ENCODE results near the gene MRPS6.

The MRPS6 gene

DNA sequence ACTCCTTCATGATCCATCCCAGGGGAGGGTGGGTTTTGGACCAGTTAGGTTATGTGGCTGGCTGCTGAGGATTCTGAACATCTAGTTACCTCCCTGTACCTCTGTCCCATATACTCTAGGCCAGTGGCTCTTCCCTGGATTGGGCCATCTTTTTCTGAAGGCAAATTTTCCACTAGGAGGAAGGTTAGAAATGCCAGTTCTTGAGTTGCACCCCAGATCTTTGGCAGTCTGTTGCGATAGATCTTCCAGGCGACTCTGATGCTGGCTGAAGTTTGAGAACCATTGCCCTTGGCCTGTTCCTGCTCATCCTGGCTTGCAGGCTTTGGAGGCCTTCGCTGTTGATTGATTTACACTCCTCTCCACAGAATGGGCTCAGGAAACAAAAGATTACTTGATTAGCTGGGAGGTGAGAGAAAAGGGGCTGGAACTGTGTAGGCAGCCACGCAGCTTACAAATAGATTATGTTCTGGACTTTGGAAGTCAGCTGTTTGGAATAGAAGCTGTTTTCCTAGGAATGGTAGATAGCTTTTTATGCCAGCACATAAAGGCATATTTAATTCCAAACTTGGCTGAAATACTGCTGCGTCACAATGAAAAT, 110.1 kb downstream of the MRPS6 start:
- DNase-seq, result no peak

DNA sequence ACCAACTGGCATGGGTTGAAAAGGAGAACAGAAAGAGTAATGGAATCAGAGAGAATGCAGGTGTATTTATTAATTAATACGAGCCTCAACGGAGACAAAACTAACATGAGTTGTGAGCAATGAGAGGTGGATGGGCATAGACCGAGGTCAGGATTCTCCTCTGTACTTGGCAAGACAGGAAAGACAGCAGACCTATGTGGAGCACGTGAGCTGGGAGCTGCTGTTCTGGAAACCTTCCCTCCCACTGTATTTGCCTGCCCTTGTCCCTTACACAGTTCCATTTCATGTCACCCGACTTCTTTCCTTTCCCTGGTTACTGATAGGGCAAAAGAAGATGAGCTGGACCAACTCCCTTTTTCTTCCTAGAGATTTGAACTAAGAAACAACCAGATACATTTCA, 110.9 kb downstream of the MRPS6 start:
- no peak for DNase-seq

DNA sequence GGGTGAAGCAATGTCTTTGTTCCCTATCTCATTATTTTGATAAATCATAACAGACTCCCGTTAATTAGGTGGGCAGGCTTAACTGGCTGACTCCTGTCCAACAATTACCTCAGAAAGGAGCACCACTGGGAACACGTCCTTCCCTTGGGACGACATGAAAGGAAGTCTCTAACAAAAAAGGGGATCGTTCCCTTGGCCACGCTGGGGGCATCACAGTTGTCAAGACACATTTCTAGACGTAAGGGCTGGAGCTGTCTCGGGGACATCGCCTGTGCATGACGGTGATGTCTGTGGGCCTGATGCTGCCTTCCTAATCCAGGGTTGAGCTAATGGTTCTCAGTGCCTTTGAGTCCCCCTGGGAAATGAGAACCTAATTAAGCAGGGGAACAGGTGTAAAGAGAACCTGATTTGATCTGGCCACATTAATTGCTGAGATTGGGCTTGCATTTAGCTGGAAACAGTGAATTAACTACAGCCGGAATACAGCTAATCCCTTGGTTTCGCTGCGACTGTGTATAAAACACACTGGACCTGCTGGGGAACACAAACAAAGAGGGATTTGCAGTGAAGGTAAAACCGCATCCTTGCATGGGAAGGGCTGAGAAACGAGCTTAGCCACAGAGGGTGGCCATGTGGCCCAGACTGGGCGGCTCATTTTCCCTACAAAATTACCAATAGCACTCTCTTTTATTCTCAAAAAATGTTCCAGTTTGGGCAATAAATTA, 111.8 kb downstream of the MRPS6 start:
- peak; percentile 86 for DNase-seq

DNA sequence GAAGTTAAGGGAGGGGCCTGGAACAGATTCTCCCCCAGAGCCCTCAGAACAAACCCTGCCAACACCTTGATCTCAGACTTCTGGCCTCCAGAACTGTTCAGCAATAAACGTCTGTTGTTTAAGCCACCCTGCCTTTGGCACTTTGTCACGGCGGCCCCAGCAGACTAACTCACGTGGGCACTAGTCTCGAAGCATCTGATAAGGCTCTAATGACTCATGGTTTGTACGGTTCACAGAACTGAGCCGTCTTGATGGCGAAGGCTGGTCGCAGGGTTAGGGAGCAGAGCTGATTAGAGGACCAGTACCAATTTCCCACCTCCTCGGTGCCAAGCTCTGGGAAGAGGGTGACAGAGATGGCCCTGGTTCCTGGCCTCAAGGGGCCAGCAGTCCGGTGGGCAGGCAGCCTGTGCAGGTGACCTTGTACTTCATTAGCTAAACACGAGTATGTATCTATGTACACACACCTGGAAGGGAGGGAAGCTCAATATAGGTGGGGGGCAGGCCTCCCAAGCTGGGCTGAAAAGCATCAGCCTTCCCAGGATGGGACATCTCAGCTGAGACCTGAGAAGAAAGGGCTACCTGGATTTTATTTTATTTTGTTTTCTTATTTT, 112.8 kb downstream of the MRPS6 start:
- DNase-seq, result no peak

DNA sequence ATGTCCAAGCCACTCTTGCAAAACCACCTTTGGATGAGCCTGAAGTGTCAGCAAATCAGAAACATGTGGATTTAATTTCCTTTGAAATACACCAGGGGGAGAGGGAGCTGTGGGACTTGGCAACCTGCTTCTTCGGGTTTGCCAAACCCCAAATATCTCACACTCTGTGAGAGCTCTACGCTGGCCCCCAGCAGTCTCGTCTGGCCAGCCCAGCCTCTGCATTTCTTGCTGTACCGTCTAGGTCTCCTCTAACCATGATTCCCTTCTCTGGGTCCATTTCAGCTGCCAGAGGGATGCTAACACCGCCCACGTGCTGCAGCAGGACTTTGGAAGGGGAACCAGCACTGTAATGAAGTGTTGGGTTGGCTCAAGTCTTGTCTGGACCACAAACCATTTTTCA, 114.6 kb downstream of the MRPS6 start:
- no peak for DNase-seq

DNA sequence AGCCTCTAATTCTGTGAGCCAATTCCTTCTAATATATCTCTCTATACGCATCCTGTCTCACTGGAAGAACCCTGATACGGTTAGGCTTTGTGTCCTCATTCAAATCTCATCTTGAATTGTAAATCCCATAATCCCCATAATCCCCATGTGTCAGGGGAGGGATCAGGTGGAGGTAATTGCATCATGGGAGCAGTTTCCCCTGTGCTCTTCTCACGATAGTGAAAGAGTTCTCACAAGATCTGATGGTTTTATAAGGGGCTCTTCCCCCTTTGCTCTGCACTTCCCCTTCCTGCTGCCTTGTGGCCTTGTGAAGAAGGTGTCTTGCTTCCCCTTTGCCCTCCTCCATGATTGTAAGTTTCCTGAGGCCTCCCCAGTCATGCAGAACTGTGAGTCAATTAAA, 116.1 kb downstream of the MRPS6 start:
- DNase-seq, result peak; percentile 87

DNA sequence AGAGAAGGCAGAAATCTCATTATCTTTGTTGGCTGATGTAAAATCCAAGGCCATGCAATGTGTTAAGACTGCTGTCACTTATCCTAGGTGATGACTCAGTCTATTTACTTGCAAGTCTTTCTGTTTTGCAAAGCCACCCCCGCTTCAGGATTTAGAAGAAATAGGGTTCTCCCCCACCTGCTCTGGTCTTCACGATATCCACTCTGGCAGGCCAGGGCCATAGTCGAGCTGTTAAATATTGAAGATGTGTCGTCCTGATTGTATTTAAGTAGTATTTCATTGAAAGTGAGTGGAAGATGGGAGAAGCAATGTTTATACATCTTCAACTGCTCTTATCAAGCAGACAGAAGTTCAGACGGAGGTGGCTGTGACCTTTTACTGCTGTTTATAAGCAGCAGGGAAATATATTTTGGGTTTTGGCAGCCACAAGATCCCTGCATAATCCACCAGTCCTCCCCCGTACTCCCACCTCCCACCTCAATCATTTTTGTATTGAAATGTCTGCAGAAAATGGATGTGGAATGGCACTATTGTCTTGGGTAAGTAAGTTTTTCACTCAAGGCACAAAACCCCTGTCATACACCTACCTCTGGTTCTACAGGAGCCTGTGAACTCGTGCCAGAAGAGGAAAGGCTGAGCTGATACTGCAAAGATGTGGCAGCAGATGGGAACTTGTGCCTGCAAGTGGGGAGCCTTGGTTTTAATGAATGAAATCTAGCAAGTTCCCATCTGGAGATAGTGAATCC, 117.4 kb downstream of the MRPS6 start:
- DNase-seq, result peak; percentile 44

DNA sequence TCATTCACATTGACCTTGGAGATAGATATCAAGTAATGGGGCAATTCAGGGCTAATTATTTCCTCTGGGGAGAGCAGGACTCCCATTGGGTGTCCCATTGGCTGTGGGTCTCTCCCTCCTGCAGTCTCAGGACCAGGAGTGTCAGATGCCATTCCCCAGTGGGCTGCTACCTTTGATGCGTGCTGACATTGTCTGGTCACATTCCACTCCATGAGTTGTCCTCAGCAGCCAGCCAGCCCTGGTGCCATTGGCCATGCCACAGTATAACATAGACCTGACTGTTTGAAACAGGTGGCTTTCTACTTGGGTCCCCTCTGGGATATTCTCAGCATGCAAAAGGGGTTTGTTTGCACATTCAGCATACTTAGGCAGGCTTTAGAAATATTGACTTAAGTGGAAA, 118.5 kb downstream of the MRPS6 start:
- no peak for DNase-seq

All from NCI-H524 treated with DMSO at 0.1 percent for 48 hours (cell line).